Parathyroid adenoma (tissue), 2 donors: ENCODE measurements around the gene FGFR4.

ENCODE experiments used
- H2AFZ ChIP-seq: fragments of 300-600 bp; sonication (generic); one replicate; pipeline ENCODE4 v1.7.0; 2017; ENCODE audit warnings: antibody characterized with exemption, mild to moderate bottlenecking
- H3K27ac ChIP-seq: fragments of 300-600 bp; sonication (generic); one replicate; pipeline ENCODE4 v1.7.0; 2017
- H3K27me3 ChIP-seq: fragments of 300-600 bp; sonication (generic); one replicate; pipeline ENCODE4 v1.7.0; 2017; ENCODE audit warnings: low read length; ENCODE audit not compliant: control insufficient read depth, insufficient read depth
- H3K36me3 ChIP-seq: fragments of 300-600 bp; sonication (generic); one replicate; pipeline ENCODE4 v1.7.0; 2017; ENCODE audit warnings: low read length; ENCODE audit not compliant: control insufficient read depth, insufficient read depth
- H3K4me1 ChIP-seq: fragments of 300-600 bp; sonication (generic); one replicate; pipeline ENCODE4 v1.7.0; 2017; ENCODE audit warnings: control low read depth
- H3K4me2 ChIP-seq: fragments of 300-600 bp; sonication (generic); one replicate; pipeline ENCODE4 v1.7.0; 2017; ENCODE audit warnings: low read length
- H3K4me3 ChIP-seq: fragments of 300-600 bp; sonication (generic); one replicate; pipeline ENCODE4 v1.7.0; 2017; ENCODE audit warnings: low read depth, low read length
- H3K79me2 ChIP-seq: fragments of 300-600 bp; sonication (generic); one replicate; pipeline ENCODE4 v1.7.0; 2017; ENCODE audit warnings: control low read depth
- H3K9ac ChIP-seq: fragments of 300-600 bp; sonication (generic); one replicate; pipeline ENCODE4 v1.7.0; 2017; ENCODE audit warnings: mild to moderate bottlenecking
- H3K9me3 ChIP-seq: fragments of 300-600 bp; sonication (generic); one replicate; pipeline ENCODE4 v1.7.0; 2017; ENCODE audit warnings: low read length; ENCODE audit not compliant: control insufficient read depth
- TF ChIP-seq, protein P1 (sequence below): fragments of 300-600 bp; sonication (generic); IDR thresholded peaks from one replicate; pipeline ENCODE4 v1.7.0; 2017; ENCODE audit warnings: antibody characterized with exemption, mild to moderate bottlenecking
- donor health status: primary hyperparathyroidism.

FGFR4 gene

DNA sequence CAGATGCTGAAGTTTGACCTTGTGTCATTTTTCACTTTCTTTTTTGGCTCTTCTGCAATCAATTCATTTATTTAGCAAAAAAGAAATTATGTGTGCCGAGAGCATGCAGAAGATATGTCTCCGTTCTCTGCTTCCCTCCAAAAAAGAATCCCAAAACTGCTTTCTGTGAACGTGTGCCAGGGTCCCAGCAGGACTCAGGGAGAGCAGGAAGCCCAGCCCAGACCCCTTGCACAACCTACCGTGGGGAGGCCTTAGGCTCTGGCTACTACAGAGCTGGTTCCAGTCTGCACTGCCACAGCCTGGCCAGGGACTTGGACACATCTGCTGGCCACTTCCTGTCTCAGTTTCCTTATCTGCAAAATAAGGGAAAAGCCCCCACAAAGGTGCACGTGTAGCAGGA lies 2.4 kb downstream of the FGFR4 start:
- Histone ChIP-seq H3K27ac (no peak overlapping the region), H3K9me3 (no peaks in the 10 kb centered on the region), H3K4me1 (no peaks in the 10 kb centered on the region), H2AFZ (no peak overlapping the region), H3K4me3 (no peak overlapping the region), H3K27me3 (no peaks in the 10 kb centered on the region), H3K79me2 (no peaks in the 10 kb centered on the region), H3K4me2 (no peak overlapping the region), H3K36me3 (no peaks in the 10 kb centered on the region), H3K9ac (no peak overlapping the region)
- TF ChIP-seq, protein P1, sequence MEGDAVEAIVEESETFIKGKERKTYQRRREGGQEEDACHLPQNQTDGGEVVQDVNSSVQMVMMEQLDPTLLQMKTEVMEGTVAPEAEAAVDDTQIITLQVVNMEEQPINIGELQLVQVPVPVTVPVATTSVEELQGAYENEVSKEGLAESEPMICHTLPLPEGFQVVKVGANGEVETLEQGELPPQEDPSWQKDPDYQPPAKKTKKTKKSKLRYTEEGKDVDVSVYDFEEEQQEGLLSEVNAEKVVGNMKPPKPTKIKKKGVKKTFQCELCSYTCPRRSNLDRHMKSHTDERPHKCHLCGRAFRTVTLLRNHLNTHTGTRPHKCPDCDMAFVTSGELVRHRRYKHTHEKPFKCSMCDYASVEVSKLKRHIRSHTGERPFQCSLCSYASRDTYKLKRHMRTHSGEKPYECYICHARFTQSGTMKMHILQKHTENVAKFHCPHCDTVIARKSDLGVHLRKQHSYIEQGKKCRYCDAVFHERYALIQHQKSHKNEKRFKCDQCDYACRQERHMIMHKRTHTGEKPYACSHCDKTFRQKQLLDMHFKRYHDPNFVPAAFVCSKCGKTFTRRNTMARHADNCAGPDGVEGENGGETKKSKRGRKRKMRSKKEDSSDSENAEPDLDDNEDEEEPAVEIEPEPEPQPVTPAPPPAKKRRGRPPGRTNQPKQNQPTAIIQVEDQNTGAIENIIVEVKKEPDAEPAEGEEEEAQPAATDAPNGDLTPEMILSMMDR: no peak

DNA sequence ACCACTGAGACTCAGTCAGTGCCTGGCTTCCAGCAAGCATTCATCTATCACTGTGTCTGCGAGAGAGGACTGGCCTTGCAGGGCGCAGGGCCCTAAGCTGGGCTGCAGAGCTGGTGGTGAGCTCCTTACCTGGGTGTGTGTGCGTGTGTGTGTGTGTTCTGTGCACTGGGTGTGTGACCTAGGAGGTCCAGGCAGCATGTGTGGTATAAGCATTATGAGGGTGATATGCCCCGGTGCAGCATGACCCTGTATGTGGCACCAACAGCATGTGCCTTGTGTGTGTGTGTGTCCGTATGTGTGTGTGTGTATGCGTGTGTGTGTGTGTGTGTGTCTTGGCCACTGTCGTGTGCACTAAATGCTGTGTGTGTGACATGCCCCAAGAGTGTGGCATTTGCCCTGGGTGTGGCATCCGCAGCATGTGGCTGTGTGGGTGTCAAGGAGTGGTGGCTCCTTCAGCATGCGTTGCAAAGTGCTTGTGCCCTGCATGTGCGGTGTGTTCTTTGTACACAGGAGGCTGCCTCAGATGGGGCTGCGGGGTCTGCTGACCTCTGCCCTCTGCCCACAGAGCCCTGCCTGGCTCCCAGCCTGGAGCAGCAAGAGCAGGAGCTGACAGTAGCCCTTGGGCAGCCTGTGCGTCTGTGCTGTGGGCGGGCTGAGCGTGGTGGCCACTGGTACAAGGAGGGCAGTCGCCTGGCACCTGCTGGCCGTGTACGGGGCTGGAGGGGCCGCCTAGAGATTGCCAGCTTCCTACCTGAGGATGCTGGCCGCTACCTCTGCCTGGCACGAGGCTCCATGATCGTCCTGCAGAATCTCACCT lies 3.3 kb downstream of the FGFR4 start:
- TF ChIP-seq, protein P1: no peak
- Histone ChIP-seq H3K27me3 (no peaks in the 10 kb centered on the region), H3K36me3 (no peaks in the 10 kb centered on the region), H3K79me2 (no peaks in the 10 kb centered on the region), H3K9me3 (no peaks in the 10 kb centered on the region), H3K4me2 (no peak overlapping the region), H2AFZ (no peak overlapping the region), H3K27ac (no peak overlapping the region), H3K4me1 (no peaks in the 10 kb centered on the region), H3K4me3 (no peak overlapping the region), H3K9ac (no peak overlapping the region)

- TF ChIP-seq, protein P1: no peak
- Histone ChIP-seq H3K27me3 (no peaks in the 10 kb centered on the region), H3K79me2 (no peaks in the 10 kb centered on the region), H2AFZ (no peak overlapping the region), H3K27ac (no peak overlapping the region), H3K9me3 (no peaks in the 10 kb centered on the region), H3K4me2 (no peak overlapping the region), H3K9ac (no peak overlapping the region), H3K36me3 (no peaks in the 10 kb centered on the region), H3K4me1 (no peaks in the 10 kb centered on the region), H3K4me3 (no peak overlapping the region)
Measured at GRCh38 chr5:177090813-177091212, 4.1 kb downstream of the FGFR4 start.

GRCh38 chr5:177091232-177091631 lies 4.5 kb downstream of the FGFR4 start:
- H3K4me1 ChIP-seq: no peaks in the 10 kb centered on the region
- no peaks in the 10 kb centered on the region for H3K36me3 ChIP-seq
- TF ChIP-seq, protein P1: no peak
- no peaks in the 10 kb centered on the region for H3K79me2 ChIP-seq
- H3K9ac ChIP-seq: no peak overlapping the region
- no peak overlapping the region for H2AFZ ChIP-seq
- no peak overlapping the region for H3K4me3 ChIP-seq
- no peak overlapping the region for H3K27ac ChIP-seq
- no peaks in the 10 kb centered on the region for H3K9me3 ChIP-seq
- H3K4me2 ChIP-seq: no peak overlapping the region
- H3K27me3 ChIP-seq: no peaks in the 10 kb centered on the region
